ENCODE data around the gene FABP7. TPM values are rescaled to one million over a fixed set of nuclear protein-coding genes. Genes with fewer than 3 reads are reported as not detected.

FABP7 gene
- total RNA-seq, 4 donors from 2014 or later, result 0.48 to 0.55 TPM; not detected in 2

- H3K9me3 ChIP-seq, result no peaks in the 10 kb centered on the region
- H3K4me1 ChIP-seq, result peaks cover 7 to 64% (median 25%) of the 10 kb centered on the region in 4 donors
- WGBS, 2 donors (ENCODE audit: low coverage in 1 of 2), result 59 to 60% methylated on average over 5 of the region's 5 CpGs
- intact Hi-C loops (cut with DNase I; ENCODE audit: low total_unique reads) (no loop called here), in situ Hi-C loops (cut with MboI; ENCODE audit: low pct_ligation_motif_present in 1 of 4, low pct_unique_long_range_greater_than_20kb in 1 of 4, low sequenced_read_pairs in 3 of 4) (no loop called here)
- H3K27me3 ChIP-seq, result no peaks in the 10 kb centered on the region
- DNase-seq, result peak; percentile 44
- peaks cover 0 to 16% (median 2%) of the 10 kb centered on the region in 4 donors for H3K36me3 ChIP-seq
- TF ChIP-seq EP300 (IDR thresholded peaks at IDR 0.05; ENCODE audit: low read depth) (no peak), POLR2A (IDR thresholded peaks at IDR 0.05) (no peak)
- H3K4me3 ChIP-seq, result no peak overlapping the region
- peak overlapping the region; percentile 75 to 85 (median 80) for H3K27ac ChIP-seq
These were observed 20.6 kb downstream of the FABP7 start for GRCh38 chr6:122799916-122800686.

- peaks cover 11 to 68% (median 25%) of the 10 kb centered on the region in 4 donors for H3K4me1 ChIP-seq
- intact Hi-C loops (cut with DNase I; ENCODE audit: low total_unique reads), result no loop called here
- no peak overlapping the region for H3K4me3 ChIP-seq
- DNase-seq, result no peak
- WGBS, 2 donors (ENCODE audit: low coverage in 1 of 2), result 51 to 63% methylated on average over 2 to 3 of the region's 3 CpGs
- in situ Hi-C loops (cut with MboI; ENCODE audit: low pct_ligation_motif_present in 1 of 4, low pct_unique_long_range_greater_than_20kb in 1 of 4, low sequenced_read_pairs in 3 of 4), result no loop called here
- no peak for TF ChIP-seq EP300 (IDR thresholded peaks at IDR 0.05; ENCODE audit: low read depth)
- TF ChIP-seq POLR2AphosphoS5 (IDR thresholded peaks at IDR 0.05), result no peak
- no peak for TF ChIP-seq CTCF (IDR thresholded peaks at IDR 0.05)
- TF ChIP-seq POLR2A (IDR thresholded peaks at IDR 0.05), result no peak
- no peaks in the 10 kb centered on the region for H3K9me3 ChIP-seq
- H3K36me3 ChIP-seq, result peaks cover 0 to 23% (median 6%) of the 10 kb centered on the region in 4 donors
- no peaks in the 10 kb centered on the region for H3K27me3 ChIP-seq
- H3K27ac ChIP-seq, result peak overlapping the region in 2 of 4 donors; percentile 75 to 82
These were observed 21.4 kb downstream of the FABP7 start for GRCh38 chr6:122800906-122801305.

GRCh38 chr6:122801397-122801796 lies 21.9 kb downstream of the FABP7 start:
- WGBS, 2 donors (ENCODE audit: low coverage in 1 of 2), result 72 to 73% methylated on average over 1 of the region's 1 CpG
- no peak for DNase-seq
- Histone ChIP-seq H3K4me1 (peaks cover 11 to 67% (median 25%) of the 10 kb centered on the region in 4 donors), H3K27ac (no peak overlapping the region), H3K9me3 (no peaks in the 10 kb centered on the region), H3K4me3 (no peak overlapping the region), H3K36me3 (peaks cover 0 to 27% (median 6%) of the 10 kb centered on the region in 4 donors), H3K27me3 (no peaks in the 10 kb centered on the region)
- intact Hi-C loops (cut with DNase I; ENCODE audit: low total_unique reads) (no loop called here), in situ Hi-C loops (cut with MboI; ENCODE audit: low pct_ligation_motif_present in 1 of 4, low pct_unique_long_range_greater_than_20kb in 1 of 4, low sequenced_read_pairs in 3 of 4) (no loop called here)
- no peak for TF ChIP-seq POLR2AphosphoS5 (IDR thresholded peaks at IDR 0.05)
- TF ChIP-seq CTCF (IDR thresholded peaks at IDR 0.05), result no peak
- TF ChIP-seq EP300 (IDR thresholded peaks at IDR 0.05; ENCODE audit: low read depth), result no peak
- no peak for TF ChIP-seq POLR2A (IDR thresholded peaks at IDR 0.05)

- Histone ChIP-seq H3K4me1 (peaks cover 11 to 51% (median 20%) of the 10 kb centered on the region in 4 donors), H3K27ac (peak overlapping the region in 3 of 4 donors; percentile 2 to 4 (median 2)), H3K4me3 (no peak overlapping the region), H3K27me3 (no peaks in the 10 kb centered on the region), H3K36me3 (peaks cover 0 to 21% (median 6%) of the 10 kb centered on the region in 4 donors), H3K9me3 (no peaks in the 10 kb centered on the region)
- 5 to 10% methylated on average over 3 to 4 of the region's 4 CpGs for WGBS, 2 donors (ENCODE audit: low coverage in 1 of 2)
- TF ChIP-seq POLR2AphosphoS5 (IDR thresholded peaks at IDR 0.05) (peak in 1 of 3 donors; percentile 60), EP300 (IDR thresholded peaks at IDR 0.05; ENCODE audit: low read depth) (no peak), POLR2A (IDR thresholded peaks at IDR 0.05) (no peak), CTCF (IDR thresholded peaks at IDR 0.05) (no peak)
- intact Hi-C loops (cut with DNase I; ENCODE audit: low total_unique reads), result no loop called here
- in situ Hi-C loops (cut with MboI; ENCODE audit: low pct_ligation_motif_present in 1 of 4, low pct_unique_long_range_greater_than_20kb in 1 of 4, low sequenced_read_pairs in 3 of 4), result no loop called here
- DNase-seq, result no peak
These were observed 23.7 kb downstream of the FABP7 start for GRCh38 chr6:122803171-122803661.

Data from transverse colon (tissue), 4 donors.